GM21390 (cell line): Measurements from ENCODE around the gene S1PR1.
"Not testable (repeated sequence)": the region's sequence is repeated elsewhere in the genome, so short reads cannot be mapped to it uniquely, and the experiment has no call there.

Experiments
- ATAC-seq: cut with Tn5 transposase; IDR thresholded peaks from one replicate; pipeline ENCODE4 v1.9.1; 2021; ENCODE audit not compliant: unreplicated experiment

Gene S1PR1

GRCh38 chr1:101219924-101220870 lies 16.6 kb upstream of the S1PR1 start:
- no peak for ATAC-seq

GRCh38 chr1:101220906-101221305 lies 15.9 kb upstream of the S1PR1 start:
- ATAC-seq, result no peak

GRCh38 chr1:101221945-101222429 lies 14.8 kb upstream of the S1PR1 start:
- ATAC-seq, result peak; percentile 98

GRCh38 chr1:101227837-101228236 lies 9.0 kb upstream of the S1PR1 start:
- ATAC-seq, result no peak

GRCh38 chr1:101228424-101229134 lies 8.2 kb upstream of the S1PR1 start:
- no peak for ATAC-seq

- not testable (repeated sequence) for ATAC-seq
Measured at GRCh38 chr1:101232182-101232581, 4.6 kb upstream of the S1PR1 start.

- no peak for ATAC-seq
Measured at GRCh38 chr1:101233495-101233894, 3.3 kb upstream of the S1PR1 start.

GRCh38 chr1:101235216-101235695 lies 1.6 kb upstream of the S1PR1 start:
- no peak for ATAC-seq

- ATAC-seq, result peak; percentile 62
Measured at GRCh38 chr1:101235696-101236515, 913 bp upstream of the S1PR1 start.

- no peak for ATAC-seq
Measured at GRCh38 chr1:101237229-101237837, 514 bp downstream of the S1PR1 start.

GRCh38 chr1:101238031-101238628 lies 1.3 kb downstream of the S1PR1 start:
- no peak for ATAC-seq

GRCh38 chr1:101238681-101239094 lies 1.9 kb downstream of the S1PR1 start:
- ATAC-seq, result peak; percentile 18

GRCh38 chr1:101239095-101240040 lies 2.5 kb downstream of the S1PR1 start:
- no peak for ATAC-seq

- no peak for ATAC-seq
Measured at GRCh38 chr1:101240041-101240430, 3.2 kb downstream of the S1PR1 start.

- ATAC-seq, result peak; percentile 42
Measured at GRCh38 chr1:101241485-101242225, 4.8 kb downstream of the S1PR1 start.

- no peak for ATAC-seq
Measured at GRCh38 chr1:101242324-101243050, 5.7 kb downstream of the S1PR1 start.

- ATAC-seq, result no peak
Measured at GRCh38 chr1:101243751-101244150, 6.9 kb downstream of the S1PR1 start.

- no peak for ATAC-seq
Measured at GRCh38 chr1:101244842-101245241, 8.0 kb downstream of the S1PR1 start.
